OCI-LY7 (cell line): ENCODE data around the gene DPYD.

Experiments used
- CTCF ChIP-seq: fragments of 200-600 bp; sonication (generic); conservative IDR thresholded peaks from 2 replicates; pipeline ENCODE4 v1.5.1; 2014; ENCODE audit warnings: mild to moderate bottlenecking, antibody characterized with exemption, low read length, moderate library complexity, mixed read lengths
- EZH2phosphoT487 ChIP-seq: fragments of 200-600 bp; sonication (generic); IDR thresholded peaks from 2 replicates; pipeline ENCODE4 v1.6.1; 2018; ENCODE audit warnings: low read depth, borderline replicate concordance, mild to moderate bottlenecking, mixed run types, antibody characterized with exemption, low read length, moderate library complexity, mixed read lengths

GRCh38 chr1:97488530-97488929, 432.3 kb downstream of the DPYD start:
- TF ChIP-seq EZH2phosphoT487 = no peak
- no peak for TF ChIP-seq CTCF
